NCI-H146 (cell line): ENCODE data around the gene MKRN1.
"Not testable (repeated sequence)": the region's sequence is repeated elsewhere in the genome, so short reads cannot be mapped to it uniquely, and the experiment has no call there.

ENCODE experiments used
- DNase-seq: peaks from one replicate; lab custom pipeline; 2025; lab: John Stamatoyannopoulos, UW

The MKRN1 gene

GRCh38 chr7:140479062-140479738 is at the start of gene MKRN1:
Gene MKRN1, minus strand, starts transcription at chr7:140479505. Its CDS starts 161 bp downstream, at chr7:140479344.
- DNase-seq: peak; percentile 99

- DNase-seq: no peak
Measured at GRCh38 chr7:140526787-140527664, 47.7 kb upstream of the MKRN1 start.

GRCh38 chr7:140526214-140526613 is 46.9 kb upstream of the MKRN1 start:
- DNase-seq: no peak

GRCh38 chr7:140525743-140526142 is 46.4 kb upstream of the MKRN1 start:
- no peak for DNase-seq

- no peak for DNase-seq
Measured at GRCh38 chr7:140521421-140521820, 42.1 kb upstream of the MKRN1 start.

- no peak for DNase-seq
Measured at GRCh38 chr7:140519007-140519399, 39.7 kb upstream of the MKRN1 start.

- DNase-seq: no peak
Measured at GRCh38 chr7:140518370-140519006, 39.2 kb upstream of the MKRN1 start.

GRCh38 chr7:140517546-140518369 is 38.5 kb upstream of the MKRN1 start:
- DNase-seq: peak; percentile 84

- DNase-seq: peak; percentile 92
Measured at GRCh38 chr7:140512317-140513000, 33.2 kb upstream of the MKRN1 start.

GRCh38 chr7:140509789-140510188 is 30.5 kb upstream of the MKRN1 start:
- no peak for DNase-seq

- not testable (repeated sequence) for DNase-seq
Measured at GRCh38 chr7:140507556-140507955, 28.3 kb upstream of the MKRN1 start.

- DNase-seq: peak; percentile 97
Measured at GRCh38 chr7:140506788-140507464, 27.6 kb upstream of the MKRN1 start.

- peak; percentile 51 for DNase-seq
Measured at GRCh38 chr7:140501966-140502365, 22.7 kb upstream of the MKRN1 start.

- DNase-seq: not testable (repeated sequence)
Measured at GRCh38 chr7:140497807-140498206, 18.5 kb upstream of the MKRN1 start.

GRCh38 chr7:140497241-140497769 is 18.0 kb upstream of the MKRN1 start:
- DNase-seq: no peak

GRCh38 chr7:140495514-140496097 is 16.3 kb upstream of the MKRN1 start:
- no peak for DNase-seq

GRCh38 chr7:140494867-140495266 is 15.6 kb upstream of the MKRN1 start:
- no peak for DNase-seq

GRCh38 chr7:140489026-140489359 is 9.7 kb upstream of the MKRN1 start:
- DNase-seq: no peak

- DNase-seq: no peak
Measured at GRCh38 chr7:140485500-140486265, 6.4 kb upstream of the MKRN1 start.
